ENCODE results near the gene PCK1. TPM values are rescaled to one million over a fixed set of nuclear protein-coding genes. Genes with fewer than 3 reads are reported as not detected.
A peak's percentile ranks its signal among the peaks of the same experiment; 100 is the strongest.

The PCK1 gene
- total RNA-seq, 1 experiment from 2014 or later = not detected

- H2BK12ac ChIP-seq (ENCODE audit: insufficient read length, low read depth, low read length) = no peak overlapping the region
- H3K79me2 ChIP-seq (ENCODE audit: insufficient read depth, low read length) = no peaks in the 10 kb centered on the region
- H4K20me1 ChIP-seq (ENCODE audit: control insufficient read depth, insufficient read depth, insufficient read length) = no peaks in the 10 kb centered on the region
- no peak overlapping the region for H3K18ac ChIP-seq (ENCODE audit: insufficient read length, low read depth, low read length)
- H4K5ac ChIP-seq (ENCODE audit: insufficient read length, low read depth, low read length) = no peak overlapping the region
- no peak overlapping the region for H2AFZ ChIP-seq (ENCODE audit: low read length)
- no peak overlapping the region for H3K4me2 ChIP-seq (ENCODE audit: insufficient read depth, insufficient read length, low read length)
- Mint-ChIP-seq H3K36me3 (ENCODE audit: insufficient read depth in 1 of 3, low read depth in 3 of 3) (no peaks in the 10 kb centered on the region; a peak in 1 of 7 replicates), H3K9me3 (peaks cover 0 to 3% of the 10 kb centered on the region in 2 experiments; a peak in 1 of 5 replicates), H3K4me3 (no peak overlapping the region), H3K27ac (peak overlapping the region in 1 of 3 experiments; percentile 41; a peak in 1 of 7 replicates), H3K27me3 (ENCODE audit: low read depth) (peaks cover 6% of the 10 kb centered on the region), H3K4me1 (peaks cover 14 to 18% of the 10 kb centered on the region in 2 experiments)
- H3K4me1 ChIP-seq (ENCODE audit: insufficient read depth, low read length) = no peaks in the 10 kb centered on the region; the same call in 1 of the 2 replicates
- DNase-seq = no peak
- H4K91ac ChIP-seq (ENCODE audit: insufficient read length, low read depth, low read length) = no peak overlapping the region
- no peak overlapping the region for H3T11ph ChIP-seq (ENCODE audit: low read length)
- H3K23me2 ChIP-seq (ENCODE audit: insufficient read length, low read depth, low read length, poor library complexity, severe bottlenecking) = no peaks in the 10 kb centered on the region
- no peak overlapping the region for H3K14ac ChIP-seq (ENCODE audit: insufficient read depth, low read length)
- no peak overlapping the region for H2BK5ac ChIP-seq (ENCODE audit: insufficient read length, low read length)
- H2AK5ac ChIP-seq (ENCODE audit: insufficient read length, low read length) = no peak overlapping the region
- H3K4ac ChIP-seq (ENCODE audit: low read depth, low read length) = no peak overlapping the region
- no peak overlapping the region for H3K23ac ChIP-seq (ENCODE audit: insufficient read length, low read depth, low read length)
- TF ChIP-seq, protein P1, sequence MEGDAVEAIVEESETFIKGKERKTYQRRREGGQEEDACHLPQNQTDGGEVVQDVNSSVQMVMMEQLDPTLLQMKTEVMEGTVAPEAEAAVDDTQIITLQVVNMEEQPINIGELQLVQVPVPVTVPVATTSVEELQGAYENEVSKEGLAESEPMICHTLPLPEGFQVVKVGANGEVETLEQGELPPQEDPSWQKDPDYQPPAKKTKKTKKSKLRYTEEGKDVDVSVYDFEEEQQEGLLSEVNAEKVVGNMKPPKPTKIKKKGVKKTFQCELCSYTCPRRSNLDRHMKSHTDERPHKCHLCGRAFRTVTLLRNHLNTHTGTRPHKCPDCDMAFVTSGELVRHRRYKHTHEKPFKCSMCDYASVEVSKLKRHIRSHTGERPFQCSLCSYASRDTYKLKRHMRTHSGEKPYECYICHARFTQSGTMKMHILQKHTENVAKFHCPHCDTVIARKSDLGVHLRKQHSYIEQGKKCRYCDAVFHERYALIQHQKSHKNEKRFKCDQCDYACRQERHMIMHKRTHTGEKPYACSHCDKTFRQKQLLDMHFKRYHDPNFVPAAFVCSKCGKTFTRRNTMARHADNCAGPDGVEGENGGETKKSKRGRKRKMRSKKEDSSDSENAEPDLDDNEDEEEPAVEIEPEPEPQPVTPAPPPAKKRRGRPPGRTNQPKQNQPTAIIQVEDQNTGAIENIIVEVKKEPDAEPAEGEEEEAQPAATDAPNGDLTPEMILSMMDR (conservative IDR thresholded peaks at IDR 0.05) = no peak
- WGBS (ENCODE audit: extremely low coverage, insufficient read length, low lambda C conversion rate) = no CpG with 5 or more reads among the region's 4 CpGs
- no peak overlapping the region for H4K8ac ChIP-seq (replicated peaks; ENCODE audit: insufficient read length, low read depth, low read length)
- H3K56ac ChIP-seq (ENCODE audit: insufficient read length, low read depth, low read length) = no peak overlapping the region
- no peak overlapping the region for H3K9ac ChIP-seq (ENCODE audit: extremely low read depth, insufficient read length, low read length)
- H3K27ac ChIP-seq (ENCODE audit: insufficient read length, low read depth, low read length) = no peak overlapping the region
- H2BK15ac ChIP-seq (ENCODE audit: low read depth, low read length) = no peak overlapping the region
- no peaks in the 10 kb centered on the region for H3K9me3 ChIP-seq (ENCODE audit: control insufficient read depth, low read depth, low read length)
- H3K27me3 ChIP-seq (ENCODE audit: insufficient read depth, low read length) = no peaks in the 10 kb centered on the region
- H3K79me1 ChIP-seq (ENCODE audit: insufficient read depth, low read depth, low read length, poor library complexity, severe bottlenecking) = no peaks in the 10 kb centered on the region
- H2BK120ac ChIP-seq (ENCODE audit: low read depth, low read length, poor library complexity, severe bottlenecking) = no peak overlapping the region
- no peak overlapping the region for H2BK20ac ChIP-seq (ENCODE audit: low read depth, low read length, poor library complexity, severe bottlenecking)
These were observed 32.8 kb upstream of the PCK1 start for GRCh38 chr20:57528148-57528547.

Data from H9 (cell line).